Activated B cell treated with CpG ODN at 0.5 μM for 24 hours (primary cell): ENCODE data around the gene PIEZO2. TPM values are rescaled to one million over a fixed set of nuclear protein-coding genes. Genes with fewer than 3 reads are reported as not detected.

ENCODE experiments used
- ATAC-seq: fragments of 200-7000 bp; cut with Tn5 transposase; one replicate; pipeline ENCODE4 v1.10.0; 2021; ENCODE audit warnings: low read depth, mild to moderate bottlenecking, moderate library complexity
- CTCF ChIA-PET: fragments of 350-600 bp; sonication (Branson Sonifier 250); formaldehyde crosslinking; loops from one replicate; lab custom pipeline; 2021; ENCODE audit warnings: antibody characterized with exemption; lab: Charles Lee
- POLR2A ChIA-PET: fragments of 350-600 bp; sonication (Branson Sonifier 250); formaldehyde crosslinking; loops from one replicate; lab custom pipeline; 2021; ENCODE audit warnings: antibody characterized with exemption; lab: Charles Lee
- DNase-seq: peaks from one replicate; pipeline ENCODE4 v3.0.0; 2022
- H3K27ac Mint-ChIP-seq: one replicate; pipeline ENCODE4 v1.8.0; 2020; ENCODE audit warnings: mixed read lengths
- H3K27me3 Mint-ChIP-seq: one replicate; pipeline ENCODE4 v1.8.0; 2021; ENCODE audit warnings: mixed read lengths
- H3K36me3 Mint-ChIP-seq: one replicate; pipeline ENCODE4 v1.8.0; 2021; ENCODE audit warnings: low read depth, mixed read lengths
- H3K4me1 Mint-ChIP-seq: one replicate; pipeline ENCODE4 v1.8.0; 2021; ENCODE audit warnings: mixed read lengths
- H3K4me3 Mint-ChIP-seq: one replicate; pipeline ENCODE4 v1.8.0; 2020; ENCODE audit warnings: mild to moderate bottlenecking, mixed read lengths
- H3K9me3 Mint-ChIP-seq: one replicate; pipeline ENCODE4 v1.8.0; 2020; ENCODE audit warnings: mixed read lengths
- intact Hi-C: fragments of 100-400 bp; cut with micrococcal nuclease; formaldehyde crosslinking; loops from one replicate; pipeline ENCODE4 v1.15.1; 2024
- total RNA-seq: library from RNA; stranded (reverse); gene quantifications from 2 replicates; pipeline ENCODE4 v1.2.3, GENCODE V29; 2022
- TF ChIP-seq, protein P1 (sequence below): fragments of 200-600 bp; IDR thresholded peaks from one replicate; pipeline ENCODE4 v1.8.0; 2022; ENCODE audit warnings: antibody characterized with exemption, mild to moderate bottlenecking

Gene PIEZO2
- total RNA-seq, 1 donor from 2014 or later, result not detected

DNA sequence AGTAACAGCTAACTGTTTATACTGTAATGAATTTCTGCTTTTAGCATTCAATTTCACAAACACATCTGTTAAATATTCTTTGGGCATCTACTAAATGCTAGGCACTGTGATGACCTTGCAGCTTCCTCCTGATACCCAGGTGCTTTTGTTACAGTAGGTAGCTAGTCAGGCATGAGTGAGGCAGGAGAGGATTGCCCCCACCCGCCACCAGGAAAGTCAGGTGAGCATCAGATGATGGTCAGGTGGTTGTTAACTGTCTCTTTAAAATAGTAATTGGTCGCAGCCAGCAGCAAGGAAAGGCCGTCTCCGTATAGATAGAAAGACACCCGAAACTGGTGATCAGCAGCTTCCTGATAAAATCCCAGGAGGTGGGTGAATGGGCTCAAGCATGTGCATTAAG is 255.6 kb downstream of the PIEZO2 start:
- Mint-ChIP-seq H3K9me3 (no peaks in the 10 kb centered on the region), H3K4me1 (no peaks in the 10 kb centered on the region), H3K4me3 (no peak overlapping the region), H3K27me3 (peaks cover 7% of the 10 kb centered on the region), H3K27ac (no peak overlapping the region), H3K36me3 (no peaks in the 10 kb centered on the region)
- ChIA-PET CTCF (no interaction called here), POLR2A (no interaction called here)
- ATAC-seq (no peak), DNase-seq (no peak)
- TF ChIP-seq, protein P1, sequence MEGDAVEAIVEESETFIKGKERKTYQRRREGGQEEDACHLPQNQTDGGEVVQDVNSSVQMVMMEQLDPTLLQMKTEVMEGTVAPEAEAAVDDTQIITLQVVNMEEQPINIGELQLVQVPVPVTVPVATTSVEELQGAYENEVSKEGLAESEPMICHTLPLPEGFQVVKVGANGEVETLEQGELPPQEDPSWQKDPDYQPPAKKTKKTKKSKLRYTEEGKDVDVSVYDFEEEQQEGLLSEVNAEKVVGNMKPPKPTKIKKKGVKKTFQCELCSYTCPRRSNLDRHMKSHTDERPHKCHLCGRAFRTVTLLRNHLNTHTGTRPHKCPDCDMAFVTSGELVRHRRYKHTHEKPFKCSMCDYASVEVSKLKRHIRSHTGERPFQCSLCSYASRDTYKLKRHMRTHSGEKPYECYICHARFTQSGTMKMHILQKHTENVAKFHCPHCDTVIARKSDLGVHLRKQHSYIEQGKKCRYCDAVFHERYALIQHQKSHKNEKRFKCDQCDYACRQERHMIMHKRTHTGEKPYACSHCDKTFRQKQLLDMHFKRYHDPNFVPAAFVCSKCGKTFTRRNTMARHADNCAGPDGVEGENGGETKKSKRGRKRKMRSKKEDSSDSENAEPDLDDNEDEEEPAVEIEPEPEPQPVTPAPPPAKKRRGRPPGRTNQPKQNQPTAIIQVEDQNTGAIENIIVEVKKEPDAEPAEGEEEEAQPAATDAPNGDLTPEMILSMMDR, result no peak
- intact Hi-C loops, result no loop called here

DNA sequence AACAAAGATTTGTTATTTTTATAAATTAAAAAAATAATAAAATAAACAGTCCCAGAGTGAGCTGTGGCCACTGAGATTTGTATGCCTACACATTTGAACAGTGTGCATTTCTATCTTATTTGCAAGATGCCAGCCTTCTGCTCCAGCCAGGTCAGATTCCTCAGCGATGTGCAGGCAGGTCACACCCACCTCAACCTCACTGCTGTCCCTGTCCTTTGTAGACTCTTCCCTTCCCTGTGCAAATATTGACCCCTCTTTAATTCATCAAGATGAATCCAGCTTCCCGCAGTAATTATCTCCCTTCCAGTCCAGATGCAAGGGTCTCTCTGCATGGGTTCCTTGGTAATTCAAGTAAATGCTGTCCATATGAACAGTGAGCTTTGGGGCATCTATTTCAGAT is 256.2 kb downstream of the PIEZO2 start:
- intact Hi-C loops, result no loop called here
- no peak for ATAC-seq
- H3K4me1 Mint-ChIP-seq, result no peaks in the 10 kb centered on the region

DNA sequence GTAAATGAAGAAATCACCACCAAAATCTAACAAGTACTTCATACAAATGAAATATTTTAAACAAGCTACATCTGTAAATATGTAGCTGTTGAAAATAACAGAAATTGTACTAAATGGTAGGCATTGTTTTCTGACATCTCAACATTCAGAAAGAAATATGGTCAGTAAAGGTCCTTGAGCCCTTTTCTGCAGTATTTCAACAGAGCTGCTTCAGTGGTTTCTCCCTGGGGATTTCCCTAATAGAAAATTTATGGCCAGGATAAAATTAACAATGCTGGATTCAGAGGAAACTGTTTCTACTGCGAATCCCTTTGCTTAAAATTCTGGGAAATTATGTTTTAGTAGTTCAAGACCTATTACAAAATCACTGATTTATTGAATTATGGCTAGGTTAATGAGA is 256.6 kb downstream of the PIEZO2 start:
- no peak overlapping the region for H3K27ac Mint-ChIP-seq
- intact Hi-C loops, result no loop called here
- ChIA-PET CTCF (no interaction called here), POLR2A (no interaction called here)
- no peaks in the 10 kb centered on the region for H3K9me3 Mint-ChIP-seq
- H3K4me3 Mint-ChIP-seq, result no peak overlapping the region
- ATAC-seq (no peak), DNase-seq (no peak)
- H3K4me1 Mint-ChIP-seq, result no peaks in the 10 kb centered on the region
- no peaks in the 10 kb centered on the region for H3K36me3 Mint-ChIP-seq
- peaks cover 7% of the 10 kb centered on the region for H3K27me3 Mint-ChIP-seq
- TF ChIP-seq, protein P1, result no peak

More for the DNA sequence above, 256.2 kb downstream of the PIEZO2 start:
- Mint-ChIP-seq H3K4me3 (no peak overlapping the region), H3K27ac (no peak overlapping the region), H3K27me3 (peaks cover 7% of the 10 kb centered on the region), H3K36me3 (no peaks in the 10 kb centered on the region), H3K9me3 (no peaks in the 10 kb centered on the region)
- DNase-seq, result no peak
- ChIA-PET CTCF (no interaction called here), POLR2A (no interaction called here)
- TF ChIP-seq, protein P1, result no peak

DNA sequence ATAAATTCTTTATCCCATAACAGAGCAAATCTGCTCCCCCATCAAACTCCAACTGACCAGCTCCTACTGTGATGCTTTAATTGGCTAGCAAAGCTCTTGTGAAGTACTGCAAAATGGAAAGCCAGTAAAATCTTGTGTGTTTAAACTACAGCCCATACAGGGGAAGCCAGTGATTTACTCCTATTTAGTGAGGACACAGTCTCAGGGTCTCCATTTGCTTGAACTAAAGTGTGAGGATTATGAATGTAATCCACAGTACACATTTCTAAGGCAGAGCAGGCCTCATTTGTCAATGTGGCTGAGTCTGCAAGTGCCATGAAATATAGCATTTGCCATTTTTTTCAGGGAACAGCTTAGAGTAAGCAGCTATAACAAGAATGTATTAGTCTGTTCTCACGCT is 259.3 kb downstream of the PIEZO2 start:
- H3K36me3 Mint-ChIP-seq, result no peaks in the 10 kb centered on the region
- TF ChIP-seq, protein P1, result no peak
- ChIA-PET CTCF (no interaction called here), POLR2A (no interaction called here)
- no peaks in the 10 kb centered on the region for H3K4me1 Mint-ChIP-seq
- no peaks in the 10 kb centered on the region for H3K9me3 Mint-ChIP-seq
- intact Hi-C loops, result no loop called here
- ATAC-seq (no peak), DNase-seq (no peak)
- peaks cover 4% of the 10 kb centered on the region for H3K27me3 Mint-ChIP-seq
- H3K27ac Mint-ChIP-seq, result no peak overlapping the region
- H3K4me3 Mint-ChIP-seq, result no peak overlapping the region

DNA sequence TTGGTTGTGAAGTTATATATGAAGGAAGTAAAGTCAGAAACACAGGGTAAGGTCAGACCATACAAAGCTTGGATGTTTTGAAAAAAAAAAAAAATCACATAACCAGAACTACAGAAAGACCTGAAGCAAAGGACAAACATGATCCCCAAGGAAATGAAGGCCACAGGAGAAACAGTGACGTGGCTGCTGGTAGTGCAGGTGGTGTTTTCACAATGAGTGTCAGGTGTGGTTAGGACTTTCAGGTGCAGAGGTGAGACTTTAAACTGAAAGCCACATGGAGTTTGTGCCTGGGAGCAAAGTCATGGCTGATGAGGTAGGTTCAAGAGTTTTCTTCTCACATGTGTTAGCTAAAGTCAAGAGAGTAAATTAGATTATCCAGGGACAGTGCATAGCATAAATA is 270.7 kb downstream of the PIEZO2 start:
- no peak for DNase-seq
- TF ChIP-seq, protein P1, result no peak
- Mint-ChIP-seq H3K9me3 (peaks cover 4% of the 10 kb centered on the region), H3K4me3 (no peak overlapping the region), H3K36me3 (no peaks in the 10 kb centered on the region), H3K4me1 (no peaks in the 10 kb centered on the region), H3K27me3 (no peaks in the 10 kb centered on the region), H3K27ac (no peak overlapping the region)
- no peak for ATAC-seq
- POLR2A ChIA-PET, result no interaction called here
- CTCF ChIA-PET, result no interaction called here
- intact Hi-C loops, result no loop called here
